H1 (cell line): ENCODE data around the gene RING1. TPM values are rescaled to one million over a fixed set of nuclear protein-coding genes. Genes with fewer than 3 reads are reported as not detected.
A peak's percentile ranks its signal among the peaks of the same experiment; 100 is the strongest.

Source experiments
- CTCF ChIA-PET: fragments of 300-600 bp; sonication (Branson Sonifier 250); formaldehyde crosslinking; loops from one replicate; lab custom pipeline; 2021; ENCODE audit not compliant: partially characterized antibody; lab: Charles Lee
- POLR2A ChIA-PET: fragments of 300-600 bp; sonication (Branson Sonifier 250); formaldehyde crosslinking; loops from one replicate; lab custom pipeline; 2021; ENCODE audit warnings: inconsistent platforms; ENCODE audit not compliant: partially characterized antibody; lab: Charles Lee
- DNase-seq, 2 experiments: peaks; one replicate each; pipeline versions ENCODE4 v3.0.0 to v3.0.0-alpha.2; 2010 to 2022; ENCODE audit warnings: low spot score in 2 of 2, low read depth in 1 of 2, mixed read lengths in 1 of 2
- FAIRE-seq: peaks from 2 replicates; lab custom pipeline; 2011; peaks lifted over from hg19 to GRCh38; lab: Jason Lieb, UNC
- H2AFZ ChIP-seq: 2 replicates; pipeline ENCODE4 v1.8.1; 2012; ENCODE audit warnings: low read length, inconsistent platforms
- H2AK5ac ChIP-seq: 2 replicates; pipeline ENCODE4 v1.6.1; 2013; ENCODE audit warnings: low read depth, low read length
- H2BK120ac ChIP-seq: replicated peaks from 2 replicates; pipeline ENCODE3; 2013; ENCODE audit warnings: low read depth, low read length, inconsistent platforms
- H2BK12ac ChIP-seq: 2 replicates; pipeline ENCODE4 v1.6.1; 2013; ENCODE audit warnings: low read depth, low read length
- H2BK15ac ChIP-seq: 2 replicates; pipeline ENCODE4 v1.6.1; 2013; ENCODE audit warnings: low read length
- H2BK20ac ChIP-seq: 2 replicates; pipeline ENCODE4 v1.6.1; 2013; ENCODE audit warnings: low read length
- H2BK5ac ChIP-seq: 2 replicates; pipeline ENCODE4 v1.6.1; 2013; ENCODE audit warnings: low read depth, low read length
- H3K14ac ChIP-seq: 2 replicates; pipeline ENCODE4 v1.6.1; 2013; ENCODE audit warnings: inconsistent platforms; ENCODE audit not compliant: insufficient read length
- H3K18ac ChIP-seq: 2 replicates; pipeline ENCODE4 v1.6.1; 2013; ENCODE audit warnings: low read length; ENCODE audit errors: extremely low read depth
- H3K23ac ChIP-seq: 2 replicates; pipeline ENCODE4 v1.6.1; 2013; ENCODE audit warnings: inconsistent platforms; ENCODE audit not compliant: insufficient read length
- H3K23me2 ChIP-seq: 2 replicates; pipeline ENCODE4 v1.6.1; 2013; ENCODE audit warnings: low read depth, low read length
- H3K27ac ChIP-seq: 2 replicates; pipeline ENCODE4 v1.6.1; 2011; ENCODE audit warnings: low read depth, low read length, inconsistent platforms
- H3K27me3 ChIP-seq, 4 experiments: replicated peaks in 1 of 4; 1 replicate in 1 of 4; 2 replicates in 3 of 4; pipeline versions ENCODE4 v1.6.1 to v1.8.1; 2011 to 2013; ENCODE audit warnings: low read length in 3 of 4, mild to moderate bottlenecking in 3 of 4, inconsistent platforms in 2 of 4, mixed read lengths in 2 of 4, moderate library complexity in 1 of 4; ENCODE audit not compliant: control insufficient read depth in 3 of 4, insufficient read depth in 3 of 4; ENCODE audit errors: extremely low read depth in 1 of 4
- H3K36me3 ChIP-seq, 4 experiments: 2 replicates each; pipeline versions ENCODE4 v1.6.1 to v1.8.1; 2011 to 2013; ENCODE audit warnings: mild to moderate bottlenecking in 4 of 4, low read length in 3 of 4, moderate library complexity in 2 of 4, control low read depth in 1 of 4, inconsistent platforms in 1 of 4; ENCODE audit not compliant: insufficient read depth in 4 of 4, control insufficient read depth in 2 of 4
- H3K4ac ChIP-seq: replicated peaks from 2 replicates; pipeline ENCODE3; 2013; ENCODE audit warnings: low read length, low read depth, mixed read lengths, inconsistent platforms; ENCODE audit not compliant: insufficient read length
- H3K4me1 ChIP-seq, 4 experiments: replicated peaks in 1 of 4; 1 replicate in 1 of 4; 2 replicates in 3 of 4; pipeline versions ENCODE4 v1.6.1 to v1.8.1; 2011 to 2013; ENCODE audit warnings: low read length in 3 of 4, inconsistent platforms in 2 of 4, mixed read lengths in 1 of 4; ENCODE audit not compliant: insufficient read depth in 4 of 4, control insufficient read depth in 3 of 4
- H3K4me2 ChIP-seq, 2 experiments: 2 replicates each; pipeline versions ENCODE4 v1.6.1 to v1.8.1; 2011 to 2013; ENCODE audit warnings: low read depth in 2 of 2, low read length in 2 of 2, control low read depth in 1 of 2, inconsistent platforms in 1 of 2, mild to moderate bottlenecking in 1 of 2; ENCODE audit not compliant: insufficient read depth in 1 of 2
- H3K4me3 ChIP-seq, 4 experiments: fragments of 200-600, 300-600 bp in 1 of 4; sonication (generic), shearing (Covaris generic), sonication (Bioruptor Twin) in 1 of 4; 2 replicates each; pipeline versions ENCODE4 v1.5.1 to v1.8.1; 2011 to 2016; ENCODE audit warnings: low read length in 4 of 4, low read depth in 3 of 4, control low read depth in 2 of 4, inconsistent platforms in 2 of 4, mild to moderate bottlenecking in 2 of 4, mixed read lengths in 1 of 4, moderate library complexity in 1 of 4; ENCODE audit not compliant: insufficient read depth in 2 of 4; ENCODE audit errors: extremely low read depth in 1 of 4
- H3K56ac ChIP-seq: replicated peaks from 2 replicates; pipeline ENCODE3; 2013; ENCODE audit warnings: low read depth, mild to moderate bottlenecking, mixed read lengths, low read length, inconsistent platforms; ENCODE audit not compliant: insufficient read length
- H3K79me1 ChIP-seq: 2 replicates; pipeline ENCODE4 v1.6.1; 2013; ENCODE audit warnings: low read depth, low read length, control low read depth
- H3K79me2 ChIP-seq, 2 experiments: 2 replicates each; pipeline versions ENCODE4 v1.6.1 to v1.8.1; 2012 to 2013; ENCODE audit warnings: low read length in 2 of 2, mild to moderate bottlenecking in 2 of 2, inconsistent platforms in 1 of 2; ENCODE audit not compliant: insufficient read depth in 2 of 2, control insufficient read depth in 1 of 2
- H3K9ac ChIP-seq, 4 experiments: replicated peaks in 1 of 4; 1 replicate in 1 of 4; 2 replicates in 3 of 4; pipeline versions ENCODE4 v1.6.1 to v1.8.1; 2011 to 2013; ENCODE audit warnings: low read depth in 3 of 4, low read length in 3 of 4, control low read depth in 2 of 4, mild to moderate bottlenecking in 2 of 4, moderate library complexity in 2 of 4, inconsistent platforms in 1 of 4; ENCODE audit errors: extremely low read depth in 1 of 4
- H3K9me3 ChIP-seq, 2 experiments: 2 replicates each; pipeline versions ENCODE4 v1.6.1 to v1.8.1; 2012 to 2013; ENCODE audit warnings: mild to moderate bottlenecking in 2 of 2, moderate library complexity in 2 of 2, control low read depth in 1 of 2, inconsistent platforms in 1 of 2, low read depth in 1 of 2, low read length in 1 of 2, mixed read lengths in 1 of 2; ENCODE audit not compliant: insufficient read depth in 2 of 2
- H4K20me1 ChIP-seq, 2 experiments: replicated peaks in 1 of 2; 2 replicates each; pipeline versions ENCODE3 to v1.8.1; 2011 to 2013; ENCODE audit warnings: inconsistent platforms in 2 of 2, low read length in 2 of 2, mild to moderate bottlenecking in 1 of 2; ENCODE audit not compliant: insufficient read depth in 2 of 2, control insufficient read depth in 1 of 2
- H4K5ac ChIP-seq: 2 replicates; pipeline ENCODE4 v1.6.1; 2013; ENCODE audit warnings: low read length, low read depth, mixed read lengths, inconsistent platforms; ENCODE audit not compliant: insufficient read length
- H4K8ac ChIP-seq: 2 replicates; pipeline ENCODE4 v1.8.0; 2013; ENCODE audit warnings: mild to moderate bottlenecking, moderate library complexity, low read length, inconsistent platforms; ENCODE audit not compliant: insufficient read depth; ENCODE audit errors: extremely low read depth
- H4K91ac ChIP-seq: replicated peaks from 2 replicates; pipeline ENCODE3; 2013; ENCODE audit warnings: low read length, mixed read lengths, inconsistent platforms; ENCODE audit not compliant: insufficient read length
- CHD1 ChIP-seq: IDR thresholded peaks from 2 replicates; pipeline ENCODE4 v1.6.1; 2012; ENCODE audit warnings: low read depth, low read length, improper control_type of control experiment
- EGR1 ChIP-seq: IDR thresholded peaks from 2 replicates; pipeline ENCODE4 v1.6.1; 2011; ENCODE audit warnings: low read depth, low read length, borderline replicate concordance
- GABPA ChIP-seq: IDR thresholded peaks from 2 replicates; pipeline ENCODE4 v1.6.1; 2011; ENCODE audit warnings: mild to moderate bottlenecking, low read length, moderate library complexity, borderline replicate concordance; ENCODE audit not compliant: insufficient read depth
- KDM1A ChIP-seq: fragments of 200-600, 300-600 bp; sonication (generic); IDR thresholded peaks from 2 replicates; pipeline ENCODE4 v1.7.1; 2016; ENCODE audit warnings: mild to moderate bottlenecking, low read length, borderline replicate concordance
- KDM5A ChIP-seq: fragments of 200-600 bp; IDR thresholded peaks from 2 replicates; pipeline ENCODE4 v1.7.1; 2012; ENCODE audit warnings: mild to moderate bottlenecking, low read length, inconsistent platforms, mixed read lengths
- POLR2AphosphoS5 ChIP-seq: IDR thresholded peaks from 2 replicates; pipeline ENCODE4 v1.6.1; 2011; ENCODE audit warnings: low read depth, low read length
- SIX5 ChIP-seq: IDR thresholded peaks from 2 replicates; pipeline ENCODE4 v1.6.1; 2011; ENCODE audit warnings: mild to moderate bottlenecking, low read depth, low read length
- SP4 ChIP-seq: IDR thresholded peaks from 2 replicates; pipeline ENCODE4 v1.6.1; 2012; ENCODE audit warnings: low read length, inconsistent platforms
- SRF ChIP-seq: IDR thresholded peaks from 2 replicates; pipeline ENCODE4 v1.6.1; 2011; ENCODE audit warnings: mild to moderate bottlenecking, low read depth, low read length, moderate library complexity
- SUZ12 ChIP-seq: fragments of 200-600 bp; sonication (generic); IDR thresholded peaks from 2 replicates; pipeline ENCODE4 v1.6.1; 2012; ENCODE audit warnings: mild to moderate bottlenecking, inconsistent platforms, low read length, moderate library complexity, mixed read lengths
- WGBS, 2 experiments: shearing (Covaris generic) in 1 of 2; methylation state at CpG; one replicate each; pipeline versions ENCODE4 v1.1.6 to v1.1.7; 2013 to 2015; ENCODE audit warnings: low lambda C conversion rate in 2 of 2, mixed read lengths in 2 of 2, inconsistent platforms in 1 of 2, low coverage in 1 of 2, missing lambda C conversion rate in 1 of 2; ENCODE audit not compliant: insufficient replicate concordance in 2 of 2, insufficient coverage in 1 of 2, insufficient read length in 1 of 2; ENCODE audit errors: extremely low coverage in 1 of 2, missing lambda C conversion rate in 1 of 2; 5-methylcytosine and 5-hydroxymethylcytosine counted together
- polyA plus RNA-seq, 7 experiments: library from polyadenylated mRNA; depleted of rRNA in 3 of 7; stranded (reverse) in 5 of 7; unstranded in 2 of 7; fragments of >200 nt in 5 of 7; fragments of 200-250 nt in 2 of 7; gene quantifications; 1 replicate in 5 of 7; 2 replicates in 1 of 7; 4 replicates in 1 of 7; pipeline versions ENCODE4 v1.2.1 to v1.2.3, GENCODE V29; 2011 to 2013; ENCODE audit warnings: missing spikeins in 2 of 7, mixed read lengths in 2 of 7
- total RNA-seq: library from RNA; stranded (reverse); fragmentation: NEBNext Ultra II Directional; extraction: Animal tissue kit (Norgen Biotek cat#: 25700); gene quantifications from 2 replicates; pipeline ENCODE4 v1.2.1, GENCODE V29; 2021
- TF ChIP-seq, protein P1 (sequence below): IDR thresholded peaks from 2 replicates; pipeline ENCODE4 v1.6.1; 2012; ENCODE audit warnings: inconsistent platforms
- TF ChIP-seq, protein P2 (sequence below): IDR thresholded peaks from 2 replicates; pipeline ENCODE4 v1.6.1; 2012; ENCODE audit warnings: inconsistent platforms
- TF ChIP-seq, protein P3 (sequence below): IDR thresholded peaks from 2 replicates; pipeline ENCODE4 v1.6.1; 2011; ENCODE audit warnings: low read depth, mild to moderate bottlenecking, low read length; ENCODE audit not compliant: insufficient read depth

The RING1 gene
- total and polyA plus RNA-seq, 2 of the 8 experiments (the other 6 are each of a cell fraction or from before 2014, with no cell fraction given), result 16.4 to 26.0 TPM

DNA sequence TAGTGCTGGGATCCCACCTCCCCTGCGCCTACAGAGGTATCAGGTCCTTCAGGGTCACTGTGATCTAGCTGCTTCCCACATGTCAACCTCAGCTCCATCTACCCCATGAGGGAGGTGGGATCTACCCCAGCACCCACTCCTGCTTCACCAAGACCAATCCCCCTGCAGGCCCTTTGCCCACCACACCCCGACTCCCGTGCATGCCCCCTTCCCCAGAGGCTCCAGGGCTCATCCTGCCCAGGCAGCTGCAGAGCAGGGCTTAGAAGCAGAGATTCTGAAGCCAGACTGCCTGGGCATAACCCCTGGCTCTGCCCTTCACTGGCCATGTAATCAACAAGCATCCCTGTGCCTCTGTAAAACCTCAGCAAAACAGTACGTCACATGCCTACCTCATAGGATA lies 33.5 kb upstream of the RING1 start:
- Histone ChIP-seq H3K4me2 (no peak overlapping the region), H3K56ac (no peak overlapping the region), H3K9me3 (no peaks in the 10 kb centered on the region), H4K5ac (no peak overlapping the region), H2BK120ac (no peak overlapping the region), H3K9ac (peak overlapping the region in 1 of 4 experiments; percentile 30; a peak in 2 of 7 replicates), H2BK12ac (no peak overlapping the region; the same call in 1 of the 2 replicates), H3K36me3 (no peaks in the 10 kb centered on the region), H3K4me1 (no peaks in the 10 kb centered on the region; a peak in 2 of 7 replicates), H4K91ac (no peak overlapping the region), H2BK5ac (no peak overlapping the region), H3K4me3 (no peak overlapping the region), H2AK5ac (0 out of 2 replicates have a peak overlapping the region, but pooled peaks have one; percentile 47), H3K23ac (no peak overlapping the region), H2AFZ (no peak overlapping the region), H3K79me2 (no peaks in the 10 kb centered on the region; a peak in 1 of 4 replicates), H3K18ac (no peak overlapping the region), H3K27ac (no peak overlapping the region), H3K14ac (no peak overlapping the region), H4K8ac (no peak overlapping the region), H3K23me2 (no peaks in the 10 kb centered on the region), H2BK20ac (no peak overlapping the region), H3K79me1 (no peaks in the 10 kb centered on the region), H3K27me3 (no peaks in the 10 kb centered on the region), H4K20me1 (peaks cover 0 to 3% of the 10 kb centered on the region in 2 experiments), H2BK15ac (no peak overlapping the region), H3K4ac (no peak overlapping the region)
- DNase-seq, result no peak
- ChIA-PET POLR2A (interaction anchor here (0.6 to 3.8 kb wide), 8 partner anchors 45 to 233 kb away, joined by 3 to 17 read pairs (median 3); no protein-coding TSS in a partner anchor), CTCF (interaction anchor here (0.6 to 5.5 kb wide), 14 partner anchors 13 to 303 kb away, joined by 3 to 74 read pairs (median 5); no protein-coding TSS in a partner anchor)
- FAIRE-seq, result no peak
- 77% methylated on average over 4 of the region's 4 CpGs; no CpG with 5 or more reads in 1 of the 2 experiments for WGBS, 2 experiments
- TF ChIP-seq SIX5, result no peak
- TF ChIP-seq, protein P1, sequence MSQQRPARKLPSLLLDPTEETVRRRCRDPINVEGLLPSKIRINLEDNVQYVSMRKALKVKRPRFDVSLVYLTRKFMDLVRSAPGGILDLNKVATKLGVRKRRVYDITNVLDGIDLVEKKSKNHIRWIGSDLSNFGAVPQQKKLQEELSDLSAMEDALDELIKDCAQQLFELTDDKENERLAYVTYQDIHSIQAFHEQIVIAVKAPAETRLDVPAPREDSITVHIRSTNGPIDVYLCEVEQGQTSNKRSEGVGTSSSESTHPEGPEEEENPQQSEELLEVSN, result no peak
- no peak for TF ChIP-seq SP4
- TF ChIP-seq, protein P2, sequence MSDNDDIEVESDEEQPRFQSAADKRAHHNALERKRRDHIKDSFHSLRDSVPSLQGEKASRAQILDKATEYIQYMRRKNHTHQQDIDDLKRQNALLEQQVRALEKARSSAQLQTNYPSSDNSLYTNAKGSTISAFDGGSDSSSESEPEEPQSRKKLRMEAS, result no peak
- no peak for TF ChIP-seq SUZ12
- no peak for TF ChIP-seq SRF
- no peak for TF ChIP-seq KDM1A
- TF ChIP-seq, protein P3, sequence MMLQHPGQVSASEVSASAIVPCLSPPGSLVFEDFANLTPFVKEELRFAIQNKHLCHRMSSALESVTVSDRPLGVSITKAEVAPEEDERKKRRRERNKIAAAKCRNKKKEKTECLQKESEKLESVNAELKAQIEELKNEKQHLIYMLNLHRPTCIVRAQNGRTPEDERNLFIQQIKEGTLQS, result no peak
- no peak for TF ChIP-seq EGR1
- TF ChIP-seq GABPA, result no peak
- TF ChIP-seq CHD1, result no peak
- TF ChIP-seq POLR2AphosphoS5, result no peak
- no peak for TF ChIP-seq KDM5A
